Lung (tissue), 12 donors: ENCODE data around the gene CA7. TPM values are rescaled to one million over a fixed set of nuclear protein-coding genes. Genes with fewer than 3 reads are reported as not detected.

Experiments used
- ATAC-seq: fragments of 200-7000 bp; cut with Tn5 transposase; one replicate; pipeline ENCODE4 v1.9.1; 2020; ENCODE audit warnings: moderate number of reproducible peaks; ENCODE audit not compliant: insufficient read depth, low FRiP score
- DNase-seq, 3 donors: peaks; one replicate each; pipeline ENCODE4 v3.0.0-alpha.2; 2013 to 2017
- H3K27ac ChIP-seq, 2 donors: one replicate each; pipeline ENCODE4 v1.5.1; 2013; ENCODE audit warnings: mild to moderate bottlenecking in 2 of 2, moderate library complexity in 2 of 2, control low read depth in 1 of 2, inconsistent platforms in 1 of 2, low read depth in 1 of 2, low read length in 1 of 2
- H3K27me3 ChIP-seq, 3 donors: one replicate each; pipeline ENCODE4 v1.5.1; 2013; ENCODE audit warnings: low read length in 2 of 3; ENCODE audit not compliant: control insufficient read depth in 3 of 3, insufficient read depth in 3 of 3
- H3K36me3 ChIP-seq, 4 donors: one replicate each; pipeline ENCODE4 v1.5.1; 2013; ENCODE audit warnings: low read length in 4 of 4, mild to moderate bottlenecking in 1 of 4, moderate library complexity in 1 of 4; ENCODE audit not compliant: control insufficient read depth in 4 of 4, insufficient read depth in 4 of 4
- H3K4me1 ChIP-seq, 5 donors: one replicate each; pipeline ENCODE4 v1.5.1; 2013; ENCODE audit warnings: low read length in 5 of 5, mild to moderate bottlenecking in 2 of 5, moderate library complexity in 1 of 5; ENCODE audit not compliant: control insufficient read depth in 5 of 5, insufficient read depth in 5 of 5
- H3K4me3 ChIP-seq: one replicate; pipeline ENCODE4 v1.5.1; 2013; ENCODE audit warnings: mild to moderate bottlenecking, control low read depth, moderate library complexity
- H3K9ac ChIP-seq, 2 donors: one replicate each; pipeline ENCODE4 v1.5.1; 2013; ENCODE audit warnings: low read length in 2 of 2, control low read depth in 1 of 2; ENCODE audit not compliant: insufficient read depth in 1 of 2
- H3K9me3 ChIP-seq, 4 donors: one replicate each; pipeline ENCODE4 v1.5.1; 2013; ENCODE audit warnings: low read length in 3 of 4, mild to moderate bottlenecking in 1 of 4, moderate library complexity in 1 of 4; ENCODE audit not compliant: control insufficient read depth in 4 of 4, insufficient read depth in 3 of 4
- CTCF ChIP-seq: IDR thresholded peaks from 2 replicates; pipeline ENCODE4 v1.5.1; 2012; ENCODE audit warnings: mild to moderate bottlenecking; ENCODE audit errors: control extremely low read depth, extremely low read depth
- WGBS, 2 donors: extraction: QIAGEN DNeasy Blood & Tissue Kit; methylation state at CpG; one replicate each; pipeline ENCODE4 v1.1.7; 2013; 5-methylcytosine and 5-hydroxymethylcytosine counted together
- polyA plus RNA-seq, 2 donors: library from polyadenylated mRNA; stranded (reverse); fragments of 200-250 nt; gene quantifications; one replicate each; pipeline ENCODE4 v1.2.1, GENCODE V29; 2013
- total RNA-seq, 2 donors: library from RNA; depleted of rRNA in 1 of 2; stranded (reverse); fragments of >200 nt in 1 of 2; gene quantifications; one replicate each; pipeline ENCODE4 v1.2.1, GENCODE V29; 2014 to 2021
- donor health status: control.
- donor health status: control.
- donor health status: Bipolar disorder and iron deficiency.
- donor health status: healthy.
- donor health status: DM: yes; HTN: yes; CAD: no.

CA7 gene
- total and polyA plus RNA-seq, 4 donors, result not detected

GRCh38 chr16:66810391-66810790 is 33.8 kb upstream of the CA7 start:
- Histone ChIP-seq H3K4me1 (no peaks in the 10 kb centered on the region), H3K27me3 (no peaks in the 10 kb centered on the region), H3K9ac (no peak overlapping the region), H3K36me3 (peaks cover 16 to 48% (median 33%) of the 10 kb centered on the region in 4 donors), H3K27ac (no peak overlapping the region), H3K9me3 (no peaks in the 10 kb centered on the region), H3K4me3 (no peak overlapping the region)
- DNase-seq, result no peak
- WGBS, 2 donors, result 94 to 96% methylated on average over 4 of the region's 4 CpGs
- TF ChIP-seq CTCF, result no peak
- ATAC-seq, result no peak

GRCh38 chr16:66811043-66811442 is 33.2 kb upstream of the CA7 start:
- H3K27ac ChIP-seq, result no peak overlapping the region
- DNase-seq, result no peak
- TF ChIP-seq CTCF, result no peak
- H3K4me1 ChIP-seq, result no peaks in the 10 kb centered on the region
- H3K36me3 ChIP-seq, result peaks cover 17 to 46% (median 31%) of the 10 kb centered on the region in 4 donors
- H3K9me3 ChIP-seq, result no peaks in the 10 kb centered on the region
- H3K9ac ChIP-seq, result no peak overlapping the region
- no peaks in the 10 kb centered on the region for H3K27me3 ChIP-seq
- WGBS, 2 donors, result 98% methylated on average over 7 of the region's 7 CpGs
- no peak for ATAC-seq
- H3K4me3 ChIP-seq, result no peak overlapping the region

- WGBS, 2 donors, result 95 to 98% methylated on average over 2 of the region's 2 CpGs
- H3K4me1 ChIP-seq, result no peaks in the 10 kb centered on the region
- no peak for ATAC-seq
- no peak overlapping the region for H3K9ac ChIP-seq
- H3K27me3 ChIP-seq, result no peaks in the 10 kb centered on the region
- no peak for DNase-seq
- TF ChIP-seq CTCF, result no peak
- H3K4me3 ChIP-seq, result no peak overlapping the region
- H3K36me3 ChIP-seq, result peaks cover 16 to 43% (median 22%) of the 10 kb centered on the region in 4 donors
- H3K9me3 ChIP-seq, result no peaks in the 10 kb centered on the region
- no peak overlapping the region for H3K27ac ChIP-seq
Measured at GRCh38 chr16:66814734-66815133, 29.5 kb upstream of the CA7 start.

GRCh38 chr16:66824006-66824405 is 20.2 kb upstream of the CA7 start:
- no peaks in the 10 kb centered on the region for H3K9me3 ChIP-seq
- ATAC-seq, result no peak
- H3K27ac ChIP-seq, result no peak overlapping the region
- TF ChIP-seq CTCF, result no peak
- H3K9ac ChIP-seq, result no peak overlapping the region
- DNase-seq, result no peak
- H3K4me1 ChIP-seq, result peaks cover 0 to 2% (median 0%) of the 10 kb centered on the region in 5 donors
- H3K36me3 ChIP-seq, result peaks cover 15 to 29% (median 26%) of the 10 kb centered on the region in 4 donors
- H3K27me3 ChIP-seq, result no peaks in the 10 kb centered on the region
- H3K4me3 ChIP-seq, result no peak overlapping the region
- WGBS, 2 donors, result 93 to 98% methylated on average over 4 of the region's 4 CpGs
